Mesendoderm (in vitro differentiated cells): ENCODE measurements around the gene SORCS2.

Experiments used
- DNase-seq: peaks from one replicate; pipeline ENCODE4 v3.0.0; 2013
- H2AK5ac ChIP-seq: 2 replicates; pipeline ENCODE4 v1.6.1; 2013; ENCODE audit warnings: low read length, inconsistent platforms
- H2BK120ac ChIP-seq: 2 replicates; pipeline ENCODE4 v1.6.1; 2013; ENCODE audit warnings: low read depth, mild to moderate bottlenecking, low read length, moderate library complexity, mixed read lengths
- H2BK15ac ChIP-seq: replicated peaks from 2 replicates; pipeline ENCODE4 v1.6.1; 2013; ENCODE audit warnings: low read depth, mild to moderate bottlenecking, moderate library complexity
- H2BK5ac ChIP-seq: 2 replicates; pipeline ENCODE4 v1.6.1; 2013; ENCODE audit warnings: low read length, inconsistent platforms
- H3K18ac ChIP-seq: 2 replicates; pipeline ENCODE4 v1.6.1; 2013; ENCODE audit warnings: mild to moderate bottlenecking, low read length, mixed read lengths
- H3K23ac ChIP-seq: one replicate; pipeline ENCODE4 v1.6.1; 2013; ENCODE audit warnings: low read length
- H3K27ac ChIP-seq: 2 replicates; pipeline ENCODE4 v1.5.1; 2013; ENCODE audit warnings: low read depth, mild to moderate bottlenecking, inconsistent platforms, low read length, moderate library complexity
- H3K27me3 ChIP-seq: 2 replicates; pipeline ENCODE4 v1.6.1; 2013; ENCODE audit warnings: low read length, control low read depth, mild to moderate bottlenecking, inconsistent platforms; ENCODE audit not compliant: insufficient read depth, poor library complexity
- H3K36me3 ChIP-seq: 2 replicates; pipeline ENCODE4 v1.6.1; 2013; ENCODE audit warnings: low read length, inconsistent platforms; ENCODE audit not compliant: control insufficient read depth, insufficient read depth
- H3K4ac ChIP-seq: one replicate; pipeline ENCODE4 v1.6.1; 2013; ENCODE audit warnings: low read depth, mild to moderate bottlenecking, low read length, moderate library complexity
- H3K4me1 ChIP-seq: 2 replicates; pipeline ENCODE4 v1.6.1; 2013; ENCODE audit warnings: low read depth, low read length, inconsistent platforms; ENCODE audit not compliant: control insufficient read depth
- H3K4me2 ChIP-seq: 2 replicates; pipeline ENCODE4 v1.6.1; 2013; ENCODE audit warnings: low read length
- H3K4me3 ChIP-seq: 2 replicates; pipeline ENCODE4 v1.5.1; 2013; ENCODE audit warnings: mild to moderate bottlenecking, low read length
- H3K56ac ChIP-seq: one replicate; pipeline ENCODE4 v1.6.1; 2013; ENCODE audit warnings: low read length
- H3K79me1 ChIP-seq: 2 replicates; pipeline ENCODE4 v1.6.1; 2013; ENCODE audit warnings: low read length, inconsistent platforms
- H3K79me2 ChIP-seq: 2 replicates; pipeline ENCODE4 v1.6.1; 2013; ENCODE audit warnings: mild to moderate bottlenecking, low read length; ENCODE audit not compliant: control insufficient read depth, insufficient read depth
- H3K9ac ChIP-seq: 2 replicates; pipeline ENCODE4 v1.6.1; 2013; ENCODE audit warnings: low read length, inconsistent platforms
- H4K5ac ChIP-seq: one replicate; pipeline ENCODE4 v1.6.1; 2013; ENCODE audit warnings: low read length
- H4K8ac ChIP-seq: one replicate; pipeline ENCODE4 v1.6.1; 2013; ENCODE audit warnings: low read depth, mild to moderate bottlenecking, control low read depth, low read length, moderate library complexity
- WGBS: extraction: QIAGEN DNeasy Blood & Tissue Kit; methylation state at CpG from one replicate; pipeline ENCODE4 v1.1.7; 2013; ENCODE audit warnings: low lambda C conversion rate, missing lambda C conversion rate; ENCODE audit not compliant: insufficient coverage; ENCODE audit errors: extremely low coverage; 5-methylcytosine and 5-hydroxymethylcytosine counted together

SORCS2 gene

GRCh38 chr4:7726665-7727413 is 534.5 kb downstream of the SORCS2 start:
- Histone ChIP-seq H3K27ac (no peak overlapping the region), H4K8ac (no peak overlapping the region), H4K5ac (no peak overlapping the region), H3K79me1 (no peaks in the 10 kb centered on the region), H2BK5ac (no peak overlapping the region), H3K9ac (no peak overlapping the region), H3K23ac (no peak overlapping the region), H2AK5ac (no peak overlapping the region), H3K79me2 (no peaks in the 10 kb centered on the region), H3K4me2 (no peak overlapping the region), H3K4me1 (no peaks in the 10 kb centered on the region), H3K56ac (no peak overlapping the region), H3K18ac (no peak overlapping the region), H3K4ac (no peak overlapping the region), H3K36me3 (no peaks in the 10 kb centered on the region), H3K27me3 (no peaks in the 10 kb centered on the region), H2BK120ac (no peak overlapping the region), H3K4me3 (no peak overlapping the region), H2BK15ac (no peak overlapping the region)
- no peak for DNase-seq
- WGBS = no CpG with 5 or more reads among the region's 22 CpGs

- no peaks in the 10 kb centered on the region for H3K4me1 ChIP-seq
- H2AK5ac ChIP-seq = no peak overlapping the region
- no peak overlapping the region for H3K4me3 ChIP-seq
- no CpG with 5 or more reads among the region's 1 CpG for WGBS
- DNase-seq = no peak
- no peak overlapping the region for H3K56ac ChIP-seq
- no peak overlapping the region for H3K4me2 ChIP-seq
- H2BK5ac ChIP-seq = no peak overlapping the region
- no peak overlapping the region for H4K5ac ChIP-seq
- H2BK15ac ChIP-seq = no peak overlapping the region
- H3K4ac ChIP-seq = no peak overlapping the region
- no peak overlapping the region for H3K27ac ChIP-seq
- H3K36me3 ChIP-seq = no peaks in the 10 kb centered on the region
- H3K23ac ChIP-seq = no peak overlapping the region
- no peak overlapping the region for H2BK120ac ChIP-seq
- no peaks in the 10 kb centered on the region for H3K79me2 ChIP-seq
- no peak overlapping the region for H3K9ac ChIP-seq
- H4K8ac ChIP-seq = no peak overlapping the region
- H3K27me3 ChIP-seq = no peaks in the 10 kb centered on the region
- H3K18ac ChIP-seq = no peak overlapping the region
- H3K79me1 ChIP-seq = no peaks in the 10 kb centered on the region
Measured at GRCh38 chr4:7727749-7728148, 535.4 kb downstream of the SORCS2 start.

- H2BK120ac ChIP-seq = no peak overlapping the region
- H3K4me1 ChIP-seq = no peaks in the 10 kb centered on the region
- no peaks in the 10 kb centered on the region for H3K36me3 ChIP-seq
- H3K4me2 ChIP-seq = no peak overlapping the region
- DNase-seq = no peak
- H3K18ac ChIP-seq = no peak overlapping the region
- no peak overlapping the region for H2BK15ac ChIP-seq
- H3K56ac ChIP-seq = no peak overlapping the region
- no peak overlapping the region for H3K27ac ChIP-seq
- H3K79me1 ChIP-seq = no peaks in the 10 kb centered on the region
- H2BK5ac ChIP-seq = no peak overlapping the region
- no peak overlapping the region for H2AK5ac ChIP-seq
- H4K8ac ChIP-seq = no peak overlapping the region
- no peak overlapping the region for H3K23ac ChIP-seq
- H4K5ac ChIP-seq = no peak overlapping the region
- H3K79me2 ChIP-seq = no peaks in the 10 kb centered on the region
- no peak overlapping the region for H3K4me3 ChIP-seq
- no peak overlapping the region for H3K4ac ChIP-seq
- H3K27me3 ChIP-seq = no peaks in the 10 kb centered on the region
- no peak overlapping the region for H3K9ac ChIP-seq
- no CpG with 5 or more reads among the region's 4 CpGs for WGBS
Measured at GRCh38 chr4:7731437-7731836, 539.1 kb downstream of the SORCS2 start.

GRCh38 chr4:7732263-7732662 is 539.9 kb downstream of the SORCS2 start:
- H3K36me3 ChIP-seq = no peaks in the 10 kb centered on the region
- H3K79me1 ChIP-seq = no peaks in the 10 kb centered on the region
- H3K4me3 ChIP-seq = no peak overlapping the region

GRCh38 chr4:7733201-7733600 is 540.9 kb downstream of the SORCS2 start:
- H3K23ac ChIP-seq = no peak overlapping the region
- H4K5ac ChIP-seq = no peak overlapping the region
- H2BK15ac ChIP-seq = no peak overlapping the region
- H2AK5ac ChIP-seq = no peak overlapping the region
- no peak overlapping the region for H3K18ac ChIP-seq
- H3K4me1 ChIP-seq = no peaks in the 10 kb centered on the region
- H4K8ac ChIP-seq = no peak overlapping the region
- no peak overlapping the region for H2BK5ac ChIP-seq
- H3K79me2 ChIP-seq = no peaks in the 10 kb centered on the region
- no peak for DNase-seq
- H3K4ac ChIP-seq = no peak overlapping the region
- H3K79me1 ChIP-seq = no peaks in the 10 kb centered on the region
- no peak overlapping the region for H3K27ac ChIP-seq
- H2BK120ac ChIP-seq = no peak overlapping the region
- no peak overlapping the region for H3K9ac ChIP-seq
- no peak overlapping the region for H3K56ac ChIP-seq
- H3K4me3 ChIP-seq = no peak overlapping the region
- no peaks in the 10 kb centered on the region for H3K27me3 ChIP-seq
- H3K36me3 ChIP-seq = no peaks in the 10 kb centered on the region
- WGBS = no CpG with 5 or more reads among the region's 17 CpGs
- H3K4me2 ChIP-seq = no peak overlapping the region

More at GRCh38 chr4:7732263-7732662, 539.9 kb downstream of the SORCS2 start:
- Histone ChIP-seq H3K56ac (no peak overlapping the region), H3K27me3 (no peaks in the 10 kb centered on the region), H2AK5ac (no peak overlapping the region), H4K8ac (no peak overlapping the region), H3K9ac (no peak overlapping the region), H2BK15ac (no peak overlapping the region), H4K5ac (no peak overlapping the region), H2BK120ac (no peak overlapping the region), H3K18ac (no peak overlapping the region), H3K79me2 (no peaks in the 10 kb centered on the region), H3K4me2 (no peak overlapping the region), H3K4me1 (no peaks in the 10 kb centered on the region), H2BK5ac (no peak overlapping the region), H3K23ac (no peak overlapping the region), H3K4ac (no peak overlapping the region), H3K27ac (no peak overlapping the region)
- DNase-seq = no peak
- no CpG with 5 or more reads among the region's 9 CpGs for WGBS
